K562 (cell line): ENCODE data around the gene FMNL3. TPM values are rescaled to one million over a fixed set of nuclear protein-coding genes. Genes with fewer than 3 reads are reported as not detected.
A peak's percentile ranks its signal among the peaks of the same experiment; 100 is the strongest.

Source experiments
- DMBX1 ChIP-seq: fragments of 250-450 bp; sonication (Bioruptor Pico); IDR thresholded peaks from 2 replicates; pipeline ENCODE4 v1.8.0; 2022; ENCODE audit warnings: inconsistent platforms, mild to moderate bottlenecking, moderate library complexity, borderline replicate concordance
- FOS ChIP-seq: IDR thresholded peaks from 3 replicates; pipeline ENCODE4 v1.6.1; 2011; ENCODE audit not compliant: insufficient read length; ENCODE audit errors: extremely low read depth
- GATAD2B ChIP-seq: fragments of 450-650 bp; IDR thresholded peaks from 2 replicates; pipeline ENCODE4 v1.6.1; 2017; ENCODE audit warnings: mild to moderate bottlenecking, borderline replicate concordance
- PRMT5 ChIP-seq: sonication (generic); formaldehyde crosslinking; IDR thresholded peaks from 2 replicates; pipeline ENCODE4 v1.5.0; 2020; ENCODE audit warnings: missing genetic modification reagents
- SIN3A ChIP-seq, 2 experiments: fragments of 150-350 bp in 1 of 2; IDR thresholded peaks; 2 replicates each; pipeline ENCODE4 v1.6.1; 2011 to 2016; ENCODE audit warnings: borderline replicate concordance in 2 of 2, low read depth in 2 of 2, low read length in 2 of 2, mild to moderate bottlenecking in 2 of 2, moderate library complexity in 2 of 2; ENCODE audit not compliant: control insufficient read depth in 1 of 2
- XRCC5 ChIP-seq: fragments of 200-400 bp; formaldehyde crosslinking; IDR thresholded peaks from 2 replicates; pipeline ENCODE4 v1.6.1; 2017; ENCODE audit warnings: low read depth, mild to moderate bottlenecking, low read length
- ZFPM2 ChIP-seq: fragments of 250-450 bp; sonication (Bioruptor Pico); IDR thresholded peaks from 2 replicates; pipeline ENCODE4 v1.5.1; 2022; ENCODE audit warnings: mild to moderate bottlenecking
- ZNF146 ChIP-seq: IDR thresholded peaks from one replicate; pipeline ENCODE4 v1.6.1; 2018; ENCODE audit warnings: missing compliant biosample characterization; ENCODE audit not compliant: unreplicated experiment
- ZNF77 ChIP-seq: fragments of 250-450 bp; sonication (Bioruptor Pico); IDR thresholded peaks from 2 replicates; pipeline ENCODE4 v1.5.0; 2020
- polyA plus RNA-seq, 8 experiments: library from polyadenylated mRNA; depleted of rRNA in 4 of 8; stranded (reverse) in 5 of 8; unstranded in 3 of 8; fragments of >200 nt; fragmentation: Nextera tagmentation in 2 of 8; fragmentation: Illumina TruSeq in 1 of 8; extraction: Ambion mirVana in 2 of 8; extraction: Trizol in 1 of 8; gene quantifications; 2 replicates each; pipeline versions ENCODE4 v1.2.1 to v1.2.3, GENCODE V29; 2011 to 2014; ENCODE audit warnings: inconsistent platforms in 1 of 8, missing spikeins in 1 of 8
- total RNA-seq, 7 experiments: library from RNA; depleted of rRNA in 6 of 7; stranded (reverse); fragments of >200 nt in 6 of 7; fragmentation: Illumina TruSeq in 2 of 7; extraction: Trizol in 2 of 7; gene quantifications; 2 replicates each; pipeline versions ENCODE4 v1.2.1 to v1.2.3, GENCODE V29; 2011 to 2021; ENCODE audit warnings: low replicate concordance in 1 of 7
- TF ChIP-seq, protein P1 (sequence below): sonication (generic); formaldehyde crosslinking; IDR thresholded peaks from 2 replicates; pipeline ENCODE4 v1.8.0; 2022; ENCODE audit warnings: mild to moderate bottlenecking, missing genetic modification reagents
- TF ChIP-seq, protein P2 (sequence below), 3 experiments: IDR thresholded peaks in 2 of 3; conservative IDR thresholded peaks in 1 of 3; 2 replicates each; pipeline ENCODE4 v1.5.1; 2011 to 2012; ENCODE audit warnings: low read length in 3 of 3, mild to moderate bottlenecking in 3 of 3, control low read depth in 2 of 3, improper control_type of control experiment in 1 of 3, inconsistent platforms in 1 of 3, low read depth in 1 of 3, mixed read lengths in 1 of 3, moderate library complexity in 1 of 3; ENCODE audit not compliant: insufficient read depth in 2 of 3
- TF ChIP-seq, protein P3 (sequence below): fragments of 450-650 bp; IDR thresholded peaks from 2 replicates; pipeline ENCODE4 v1.7.1; 2018; ENCODE audit warnings: mild to moderate bottlenecking, low read depth; ENCODE audit not compliant: partially characterized antibody
- TF ChIP-seq, protein P4 (sequence below), 2 experiments: IDR thresholded peaks; 2 replicates each; pipeline ENCODE4 v1.6.1; 2012; ENCODE audit warnings: improper control_type of control experiment in 2 of 2, low read depth in 2 of 2, low read length in 2 of 2, borderline replicate concordance in 1 of 2

FMNL3 gene
- total and polyA plus RNA-seq, 9 of the 15 experiments (the other 6 are each of a cell fraction or from before 2014, with no cell fraction given) = 0.49 to 14.4 (median 6.8) TPM

DNA sequence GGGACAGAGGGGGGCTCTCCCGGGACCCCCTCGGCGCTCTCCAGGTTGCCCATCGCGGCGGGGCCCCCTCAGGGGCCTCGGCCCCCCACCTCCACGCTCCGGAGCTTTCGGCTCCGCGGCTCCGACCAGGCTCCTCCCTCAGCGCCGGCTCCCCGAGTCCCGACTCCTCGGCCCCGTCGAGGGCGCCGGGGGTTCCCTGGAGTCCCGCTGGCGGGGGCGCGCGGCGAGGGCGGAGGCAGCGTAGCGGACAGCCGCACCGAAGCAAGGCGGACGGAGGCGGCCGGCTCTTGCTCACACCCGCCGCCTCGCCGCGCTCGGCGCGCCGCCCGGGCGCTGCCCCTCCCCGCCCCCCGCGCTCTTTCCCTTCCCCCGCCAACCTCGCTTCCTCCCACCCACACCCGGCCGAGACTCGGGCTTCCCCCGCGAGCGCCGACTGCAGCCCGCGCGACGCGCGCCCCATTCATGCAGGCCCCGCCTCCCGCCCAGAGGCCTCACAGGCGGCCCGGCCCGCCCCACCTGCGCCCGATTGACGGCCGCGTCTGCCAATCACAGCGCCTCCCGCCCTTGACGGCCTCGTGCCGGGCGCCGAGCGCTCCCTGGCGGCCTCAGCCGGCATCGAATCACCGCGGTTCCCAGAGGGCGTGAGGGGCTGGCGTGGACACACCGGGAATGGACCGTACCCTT lies at the start of gene FMNL3 (continued):
- TF ChIP-seq, protein P1, sequence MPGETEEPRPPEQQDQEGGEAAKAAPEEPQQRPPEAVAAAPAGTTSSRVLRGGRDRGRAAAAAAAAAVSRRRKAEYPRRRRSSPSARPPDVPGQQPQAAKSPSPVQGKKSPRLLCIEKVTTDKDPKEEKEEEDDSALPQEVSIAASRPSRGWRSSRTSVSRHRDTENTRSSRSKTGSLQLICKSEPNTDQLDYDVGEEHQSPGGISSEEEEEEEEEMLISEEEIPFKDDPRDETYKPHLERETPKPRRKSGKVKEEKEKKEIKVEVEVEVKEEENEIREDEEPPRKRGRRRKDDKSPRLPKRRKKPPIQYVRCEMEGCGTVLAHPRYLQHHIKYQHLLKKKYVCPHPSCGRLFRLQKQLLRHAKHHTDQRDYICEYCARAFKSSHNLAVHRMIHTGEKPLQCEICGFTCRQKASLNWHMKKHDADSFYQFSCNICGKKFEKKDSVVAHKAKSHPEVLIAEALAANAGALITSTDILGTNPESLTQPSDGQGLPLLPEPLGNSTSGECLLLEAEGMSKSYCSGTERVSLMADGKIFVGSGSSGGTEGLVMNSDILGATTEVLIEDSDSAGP = 0 out of 2 replicates have a peak, but pooled peaks have one; percentile 45
- TF ChIP-seq, protein P2, sequence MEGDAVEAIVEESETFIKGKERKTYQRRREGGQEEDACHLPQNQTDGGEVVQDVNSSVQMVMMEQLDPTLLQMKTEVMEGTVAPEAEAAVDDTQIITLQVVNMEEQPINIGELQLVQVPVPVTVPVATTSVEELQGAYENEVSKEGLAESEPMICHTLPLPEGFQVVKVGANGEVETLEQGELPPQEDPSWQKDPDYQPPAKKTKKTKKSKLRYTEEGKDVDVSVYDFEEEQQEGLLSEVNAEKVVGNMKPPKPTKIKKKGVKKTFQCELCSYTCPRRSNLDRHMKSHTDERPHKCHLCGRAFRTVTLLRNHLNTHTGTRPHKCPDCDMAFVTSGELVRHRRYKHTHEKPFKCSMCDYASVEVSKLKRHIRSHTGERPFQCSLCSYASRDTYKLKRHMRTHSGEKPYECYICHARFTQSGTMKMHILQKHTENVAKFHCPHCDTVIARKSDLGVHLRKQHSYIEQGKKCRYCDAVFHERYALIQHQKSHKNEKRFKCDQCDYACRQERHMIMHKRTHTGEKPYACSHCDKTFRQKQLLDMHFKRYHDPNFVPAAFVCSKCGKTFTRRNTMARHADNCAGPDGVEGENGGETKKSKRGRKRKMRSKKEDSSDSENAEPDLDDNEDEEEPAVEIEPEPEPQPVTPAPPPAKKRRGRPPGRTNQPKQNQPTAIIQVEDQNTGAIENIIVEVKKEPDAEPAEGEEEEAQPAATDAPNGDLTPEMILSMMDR (IDR thresholded peaks at IDR 0.05 in 2 of 3, conservative IDR thresholded peaks at IDR 0.05 in 1 of 3; ENCODE audit: insufficient read depth in 2 of 3, low read depth in 1 of 3, low read length in 3 of 3) = peak; percentile 93 to 98 (median 96)
- TF ChIP-seq FOS = peak; percentile 77
- TF ChIP-seq, protein P3, sequence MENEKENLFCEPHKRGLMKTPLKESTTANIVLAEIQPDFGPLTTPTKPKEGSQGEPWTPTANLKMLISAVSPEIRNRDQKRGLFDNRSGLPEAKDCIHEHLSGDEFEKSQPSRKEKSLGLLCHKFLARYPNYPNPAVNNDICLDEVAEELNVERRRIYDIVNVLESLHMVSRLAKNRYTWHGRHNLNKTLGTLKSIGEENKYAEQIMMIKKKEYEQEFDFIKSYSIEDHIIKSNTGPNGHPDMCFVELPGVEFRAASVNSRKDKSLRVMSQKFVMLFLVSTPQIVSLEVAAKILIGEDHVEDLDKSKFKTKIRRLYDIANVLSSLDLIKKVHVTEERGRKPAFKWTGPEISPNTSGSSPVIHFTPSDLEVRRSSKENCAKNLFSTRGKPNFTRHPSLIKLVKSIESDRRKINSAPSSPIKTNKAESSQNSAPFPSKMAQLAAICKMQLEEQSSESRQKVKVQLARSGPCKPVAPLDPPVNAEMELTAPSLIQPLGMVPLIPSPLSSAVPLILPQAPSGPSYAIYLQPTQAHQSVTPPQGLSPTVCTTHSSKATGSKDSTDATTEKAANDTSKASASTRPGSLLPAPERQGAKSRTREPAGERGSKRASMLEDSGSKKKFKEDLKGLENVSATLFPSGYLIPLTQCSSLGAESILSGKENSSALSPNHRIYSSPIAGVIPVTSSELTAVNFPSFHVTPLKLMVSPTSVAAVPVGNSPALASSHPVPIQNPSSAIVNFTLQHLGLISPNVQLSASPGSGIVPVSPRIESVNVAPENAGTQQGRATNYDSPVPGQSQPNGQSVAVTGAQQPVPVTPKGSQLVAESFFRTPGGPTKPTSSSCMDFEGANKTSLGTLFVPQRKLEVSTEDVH = peak; percentile 56
- TF ChIP-seq DMBX1 (CRISPR knock-in tag) = 0 out of 2 replicates have a peak, but pooled peaks have one; percentile 14
- no peak for TF ChIP-seq SIN3A (IDR thresholded peaks at IDR 0.05; ENCODE audit: borderline replicate concordance in 2 of 2, control insufficient read depth in 1 of 2, low read depth in 2 of 2, low read length in 2 of 2)
- TF ChIP-seq ZNF146 (CRISPR knock-in tag) = no peak
- TF ChIP-seq, protein P4, sequence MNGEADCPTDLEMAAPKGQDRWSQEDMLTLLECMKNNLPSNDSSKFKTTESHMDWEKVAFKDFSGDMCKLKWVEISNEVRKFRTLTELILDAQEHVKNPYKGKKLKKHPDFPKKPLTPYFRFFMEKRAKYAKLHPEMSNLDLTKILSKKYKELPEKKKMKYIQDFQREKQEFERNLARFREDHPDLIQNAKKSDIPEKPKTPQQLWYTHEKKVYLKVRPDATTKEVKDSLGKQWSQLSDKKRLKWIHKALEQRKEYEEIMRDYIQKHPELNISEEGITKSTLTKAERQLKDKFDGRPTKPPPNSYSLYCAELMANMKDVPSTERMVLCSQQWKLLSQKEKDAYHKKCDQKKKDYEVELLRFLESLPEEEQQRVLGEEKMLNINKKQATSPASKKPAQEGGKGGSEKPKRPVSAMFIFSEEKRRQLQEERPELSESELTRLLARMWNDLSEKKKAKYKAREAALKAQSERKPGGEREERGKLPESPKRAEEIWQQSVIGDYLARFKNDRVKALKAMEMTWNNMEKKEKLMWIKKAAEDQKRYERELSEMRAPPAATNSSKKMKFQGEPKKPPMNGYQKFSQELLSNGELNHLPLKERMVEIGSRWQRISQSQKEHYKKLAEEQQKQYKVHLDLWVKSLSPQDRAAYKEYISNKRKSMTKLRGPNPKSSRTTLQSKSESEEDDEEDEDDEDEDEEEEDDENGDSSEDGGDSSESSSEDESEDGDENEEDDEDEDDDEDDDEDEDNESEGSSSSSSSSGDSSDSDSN (IDR thresholded peaks at IDR 0.05; ENCODE audit: borderline replicate concordance in 1 of 2, low read depth in 2 of 2, low read length in 2 of 2) = peak in 1 of 2 experiments; percentile 61; a peak in 1 of 4 replicates
- no peak for TF ChIP-seq PRMT5 (CRISPR knock-in tag)
- peak; percentile 75; the same call in 1 of the 2 replicates for TF ChIP-seq XRCC5
- 0 out of 2 replicates have a peak, but pooled peaks have one; percentile 18 for TF ChIP-seq ZFPM2
- peak; percentile 65; the same call in 1 of the 2 replicates for TF ChIP-seq GATAD2B
- TF ChIP-seq ZNF77 (CRISPR knock-in tag) = no peak
